ENCODE data around the gene USP32.

DNA sequence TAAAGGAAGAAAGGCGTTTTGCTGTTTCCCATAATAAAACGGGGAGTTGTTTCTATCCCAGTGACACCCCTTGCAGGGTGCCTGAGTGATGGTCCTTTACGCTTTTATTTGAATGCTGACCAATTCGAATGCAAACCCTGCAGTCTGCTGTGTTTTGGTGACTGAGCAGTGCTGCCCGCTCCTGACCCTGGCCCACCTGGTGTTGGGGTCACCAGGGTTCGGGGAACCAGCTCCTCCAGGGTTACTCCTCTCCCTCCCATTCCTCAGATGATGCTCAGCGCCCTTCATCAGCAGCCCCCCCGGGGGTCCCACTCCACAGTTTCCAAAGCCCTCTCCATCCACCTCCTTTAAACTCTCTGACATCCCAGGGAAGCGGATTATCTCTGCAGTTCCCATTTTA is 236.1 kb downstream of the USP32 start:
- TF ChIP-seq POLR2A (IDR thresholded peaks at IDR 0.05; ENCODE audit: low read depth, low read length) (no peak), POLR2AphosphoS5 (IDR thresholded peaks at IDR 0.05; ENCODE audit: low read depth, low read length) (no peak)

All from GM12892 (cell line).